HepG2 (cell line): Measurements from ENCODE around the gene PDZD7. TPM values are rescaled to one million over a fixed set of nuclear protein-coding genes. Genes with fewer than 3 reads are reported as not detected.

Experiments
- CEBPZ ChIP-seq: IDR thresholded peaks from 2 replicates; pipeline ENCODE4 v1.6.1; 2012; ENCODE audit warnings: low read length, improper control_type of control experiment
- CENPX ChIP-seq: sonication (generic); formaldehyde crosslinking; IDR thresholded peaks from 2 replicates; pipeline ENCODE4 v1.9.0; 2021; ENCODE audit warnings: mild to moderate bottlenecking, missing genetic modification reagents, moderate library complexity
- ERF ChIP-seq: IDR thresholded peaks from 2 replicates; pipeline ENCODE4 v1.6.1; 2018; ENCODE audit warnings: missing biosample characterization, missing genetic modification reagents
- ETV6 ChIP-seq: sonication (generic); formaldehyde crosslinking; conservative IDR thresholded peaks from 2 replicates; pipeline ENCODE4 v1.4.0; 2020; ENCODE audit warnings: missing genetic modification reagents
- HOMEZ ChIP-seq: IDR thresholded peaks from 2 replicates; pipeline ENCODE4 v1.6.1; 2016; ENCODE audit warnings: low read depth
- HOXA5 ChIP-seq: sonication (generic); formaldehyde crosslinking; IDR thresholded peaks from 2 replicates; pipeline ENCODE4 v1.4.0; 2020; ENCODE audit warnings: missing genetic modification reagents
- KLF15 ChIP-seq: sonication (generic); formaldehyde crosslinking; IDR thresholded peaks from 2 replicates; pipeline ENCODE4 v1.8.1; 2023; ENCODE audit warnings: borderline replicate concordance, mild to moderate bottlenecking, inconsistent platforms, missing genetic modification reagents, mixed read lengths
- NFIC ChIP-seq: IDR thresholded peaks from 2 replicates; pipeline ENCODE4 v1.6.1; 2012; ENCODE audit warnings: mild to moderate bottlenecking, low read length, inconsistent platforms
- NR0B2 ChIP-seq: sonication (generic); formaldehyde crosslinking; IDR thresholded peaks from 2 replicates; pipeline ENCODE4 v1.4.0; 2020; ENCODE audit warnings: mild to moderate bottlenecking, missing genetic modification reagents
- PAX8 ChIP-seq: sonication (generic); formaldehyde crosslinking; IDR thresholded peaks from 2 replicates; pipeline ENCODE4 v1.8.0; 2022; ENCODE audit warnings: mild to moderate bottlenecking, missing genetic modification reagents, borderline replicate concordance
- POLR2A ChIP-seq, 2 experiments: IDR thresholded peaks; 2 replicates each; pipeline ENCODE4 v1.6.1; 2011; ENCODE audit warnings: low read depth in 2 of 2, low read length in 2 of 2, mild to moderate bottlenecking in 1 of 2, moderate library complexity in 1 of 2; ENCODE audit not compliant: insufficient read depth in 1 of 2
- TEF ChIP-seq: sonication (generic); formaldehyde crosslinking; IDR thresholded peaks from 2 replicates; pipeline ENCODE4 v1.5.0; 2020; ENCODE audit warnings: missing genetic modification reagents
- ZMAT3 ChIP-seq: sonication (generic); formaldehyde crosslinking; conservative IDR thresholded peaks from 2 replicates; pipeline ENCODE4 v1.7.0; 2021; ENCODE audit warnings: missing genetic modification reagents
- ZNF280D ChIP-seq: sonication (generic); formaldehyde crosslinking; IDR thresholded peaks from 2 replicates; pipeline ENCODE4 v1.5.1; 2020; ENCODE audit warnings: mild to moderate bottlenecking, missing genetic modification reagents
- ZNF574 ChIP-seq: sonication (generic); formaldehyde crosslinking; IDR thresholded peaks from 2 replicates; pipeline ENCODE4 v1.4.0; 2020; ENCODE audit warnings: missing genetic modification reagents
- ZNF597 ChIP-seq: sonication (generic); formaldehyde crosslinking; IDR thresholded peaks from 2 replicates; pipeline ENCODE4 v1.5.0; 2020; ENCODE audit warnings: missing genetic modification reagents
- ZSCAN30 ChIP-seq: sonication (generic); formaldehyde crosslinking; IDR thresholded peaks from 2 replicates; pipeline ENCODE4 v1.5.0; 2020; ENCODE audit warnings: mild to moderate bottlenecking, missing genetic modification reagents
- polyA plus RNA-seq, 8 experiments: library from polyadenylated mRNA; depleted of rRNA in 3 of 8; stranded (reverse) in 7 of 8; unstranded in 1 of 8; fragments of >200 nt; fragmentation: Illumina TruSeq in 4 of 8; extraction: Trizol in 4 of 8; gene quantifications; 2 replicates each; pipeline versions ENCODE4 v1.2.1 to v1.2.3, GENCODE V29; 2011 to 2016; ENCODE audit warnings: low read depth in 4 of 8, missing spikeins in 1 of 8, mixed read lengths in 1 of 8; ENCODE audit not compliant: insufficient read depth in 1 of 8
- total RNA-seq, 5 experiments: library from RNA; depleted of rRNA; stranded (reverse); fragments of >200 nt; fragmentation: Illumina TruSeq; extraction: Trizol; gene quantifications; 2 replicates each; pipeline ENCODE4 v1.2.3, GENCODE V29; 2016; ENCODE audit warnings: low read depth in 1 of 5

Gene PDZD7
- total and polyA plus RNA-seq, 2 of the 13 experiments (the other 11 are each of a cell fraction or from before 2014, with no cell fraction given), result 0.58 to 0.73 TPM

GRCh38 chr10:100986623-100986951 lies 44.3 kb downstream of the PDZD7 start (continued):
- TF ChIP-seq ZNF574 (CRISPR knock-in tag) (no peak), CENPX (CRISPR knock-in tag) (no peak), CEBPZ (no peak), ZMAT3 (CRISPR knock-in tag) (no peak), PAX8 (CRISPR knock-in tag) (0 out of 2 replicates have a peak, but pooled peaks have one; percentile 4), POLR2A (IDR thresholded peaks at IDR 0.05; ENCODE audit: insufficient read depth in 1 of 2, low read depth in 2 of 2, low read length in 2 of 2) (peak in 1 of 2 experiments; percentile 61; a peak in 2 of 4 replicates), ZNF597 (no peak), ZNF280D (CRISPR knock-in tag) (no peak), TEF (peak; percentile 9; the same call in 1 of the 2 replicates), NR0B2 (CRISPR knock-in tag) (no peak), ETV6 (CRISPR knock-in tag) (no peak; the same call in 1 of the 2 replicates), ZSCAN30 (no peak), HOMEZ (CRISPR knock-in tag) (no peak), HOXA5 (0 out of 2 replicates have a peak, but pooled peaks have one; percentile 3), NFIC (no peak), ERF (CRISPR knock-in tag) (no peak), KLF15 (no peak)
